Chondrocyte (in vitro differentiated cells): ENCODE results near the gene SERINC4. TPM values are rescaled to one million over a fixed set of nuclear protein-coding genes. Genes with fewer than 3 reads are reported as not detected.

Experiments
- DNase-seq: peaks from one replicate; pipeline ENCODE4 v3.0.0; 2021; ENCODE audit warnings: mixed read lengths, low spot score
- H3K27ac Mint-ChIP-seq: one replicate; pipeline ENCODE4 v1.8.0; 2021; ENCODE audit warnings: mild to moderate bottlenecking, moderate library complexity, mixed read lengths; ENCODE audit not compliant: unreplicated experiment
- H3K27me3 Mint-ChIP-seq: 2 replicates; pipeline ENCODE4 v1.8.0; 2021; ENCODE audit warnings: low read depth, mixed read lengths
- H3K36me3 Mint-ChIP-seq: 2 replicates; pipeline ENCODE4 v1.8.0; 2021; ENCODE audit warnings: low read depth, mixed read lengths
- H3K4me1 Mint-ChIP-seq: 2 replicates; pipeline ENCODE4 v1.8.0; 2021; ENCODE audit warnings: low read depth, mild to moderate bottlenecking, mixed read lengths
- H3K4me3 Mint-ChIP-seq: one replicate; pipeline ENCODE4 v1.8.0; 2021; ENCODE audit warnings: mild to moderate bottlenecking, moderate library complexity, mixed read lengths; ENCODE audit not compliant: unreplicated experiment
- H3K9me3 Mint-ChIP-seq: 2 replicates; pipeline ENCODE4 v1.8.0; 2021; ENCODE audit warnings: low read depth, mixed read lengths
- CTCF ChIP-seq: fragments of 200-600 bp; sonication (generic); IDR thresholded peaks from 2 replicates; pipeline ENCODE4 v1.5.0; 2021; ENCODE audit warnings: antibody characterized with exemption, mild to moderate bottlenecking, moderate library complexity
- total RNA-seq: library from RNA; stranded (reverse); gene quantifications from 3 replicates; pipeline ENCODE4 v1.2.1, GENCODE V29; 2021

Gene SERINC4
- total RNA-seq, 1 donor from 2014 or later, result not detected

DNA sequence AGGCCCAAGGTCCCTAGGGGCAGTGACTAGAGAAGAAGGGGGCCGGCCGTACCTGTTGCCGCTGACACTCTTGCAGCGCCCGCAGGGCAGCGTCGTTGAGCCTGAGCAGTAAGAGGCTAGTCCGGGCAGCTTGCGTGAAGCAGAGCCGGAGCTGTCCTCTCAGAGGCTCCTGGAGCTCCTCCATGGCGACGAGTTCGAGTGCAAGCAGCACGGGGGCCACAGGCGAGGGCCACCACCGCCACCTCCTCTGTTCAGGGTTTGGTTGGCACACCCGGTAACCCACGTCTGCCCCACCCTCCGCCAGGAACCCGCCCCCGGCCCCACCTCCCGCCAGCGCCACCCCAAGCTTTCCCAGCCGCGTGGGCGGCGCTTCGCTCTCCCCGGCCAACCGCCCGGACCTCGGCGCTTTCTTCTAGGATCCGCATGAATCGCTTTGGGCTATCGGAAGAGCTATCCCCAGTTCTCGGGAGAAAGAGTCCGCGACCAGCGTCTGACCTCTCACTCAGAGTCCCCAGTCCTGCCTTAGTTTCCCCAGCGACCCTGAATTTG lies 23.2 kb downstream of the SERINC4 start, which contains the start of gene ELL3:
Gene ELL3, minus strand, starts transcription at position 249 of the 549 bp plus-strand sequence. Its CDS starts 65 bp downstream, at position 184.
- H3K4me3 Mint-ChIP-seq, result peak within 1 kb of the TSS; percentile 84
- no peak for TF ChIP-seq CTCF
- peaks cover 21% of the 10 kb centered on the region for H3K4me1 Mint-ChIP-seq
- no peaks in the 10 kb centered on the region for H3K9me3 Mint-ChIP-seq
- H3K27me3 Mint-ChIP-seq, result no peaks in the 10 kb centered on the region
- peak within 1 kb of the TSS; percentile 94 for H3K27ac Mint-ChIP-seq
- peaks cover 7% of the 10 kb centered on the region for H3K36me3 Mint-ChIP-seq
- no peak for DNase-seq

DNA sequence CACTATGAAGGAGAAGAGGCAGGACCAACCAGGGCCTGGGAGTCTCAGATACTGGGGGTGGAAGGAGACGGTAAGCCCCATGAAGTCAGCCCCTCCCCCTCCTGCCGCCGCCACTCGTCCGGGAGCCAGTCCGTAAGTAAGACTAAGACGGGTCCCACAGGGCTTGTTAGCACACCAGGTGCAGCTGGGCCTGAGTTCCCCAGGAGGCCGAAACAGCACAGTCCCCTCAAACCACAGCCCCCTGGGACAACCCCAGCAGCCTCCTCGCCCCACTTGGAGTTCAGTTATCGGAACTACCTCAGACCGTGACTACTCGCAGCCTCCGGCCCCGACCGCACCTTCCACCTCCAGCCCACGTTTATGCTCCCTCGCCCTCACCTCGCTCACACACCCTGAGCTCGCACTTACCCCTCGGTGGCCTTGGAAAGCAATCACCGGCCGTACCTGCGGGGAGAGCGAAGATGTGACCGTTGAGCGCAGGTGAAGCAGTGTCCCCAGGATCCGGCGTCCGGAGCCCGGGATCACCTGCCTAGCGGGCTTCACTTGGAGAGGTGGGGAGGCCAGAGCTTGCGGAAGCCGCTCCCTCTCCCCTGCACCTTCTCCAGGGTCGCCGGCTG lies 23.8 kb downstream of the SERINC4 start:
- Mint-ChIP-seq H3K9me3 (no peaks in the 10 kb centered on the region), H3K36me3 (peaks cover 10% of the 10 kb centered on the region), H3K27me3 (no peaks in the 10 kb centered on the region), H3K4me1 (peaks cover 22% of the 10 kb centered on the region), H3K27ac (peak overlapping the region; percentile 66), H3K4me3 (peak overlapping the region; percentile 84)
- DNase-seq, result no peak
- TF ChIP-seq CTCF, result no peak

DNA sequence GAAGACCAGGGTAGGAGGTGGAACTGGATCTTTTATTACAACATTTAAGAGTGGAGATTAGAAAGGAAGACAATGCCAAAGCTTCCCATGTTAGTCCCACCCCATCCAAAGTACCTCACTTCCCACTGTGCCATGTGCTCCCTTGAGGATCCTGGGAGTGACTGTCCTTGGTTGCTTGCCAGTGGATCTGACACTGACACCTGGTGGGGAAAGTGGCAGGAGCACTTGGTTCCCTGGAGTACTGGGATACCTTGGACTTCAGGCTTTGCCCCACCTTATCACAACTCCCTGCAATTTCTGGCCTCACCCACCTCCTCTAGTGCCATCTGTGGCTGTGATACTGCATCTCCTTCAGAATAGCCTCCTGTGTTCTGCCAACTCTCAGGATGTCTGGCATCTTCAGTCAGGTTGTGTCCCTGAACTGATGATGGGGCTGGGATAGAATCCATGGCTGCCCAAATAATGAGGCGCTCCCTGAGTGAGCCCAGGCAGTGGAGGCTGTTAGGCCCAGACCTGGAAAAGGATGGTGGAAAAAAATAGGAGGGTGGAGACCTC lies 24.5 kb downstream of the SERINC4 start:
- Mint-ChIP-seq H3K4me1 (peaks cover 22% of the 10 kb centered on the region), H3K27ac (peak overlapping the region; percentile 72), H3K36me3 (peaks cover 15% of the 10 kb centered on the region), H3K4me3 (peak overlapping the region; percentile 84), H3K9me3 (no peaks in the 10 kb centered on the region), H3K27me3 (no peaks in the 10 kb centered on the region)
- DNase-seq, result no peak
- TF ChIP-seq CTCF, result peak; percentile 68

DNA sequence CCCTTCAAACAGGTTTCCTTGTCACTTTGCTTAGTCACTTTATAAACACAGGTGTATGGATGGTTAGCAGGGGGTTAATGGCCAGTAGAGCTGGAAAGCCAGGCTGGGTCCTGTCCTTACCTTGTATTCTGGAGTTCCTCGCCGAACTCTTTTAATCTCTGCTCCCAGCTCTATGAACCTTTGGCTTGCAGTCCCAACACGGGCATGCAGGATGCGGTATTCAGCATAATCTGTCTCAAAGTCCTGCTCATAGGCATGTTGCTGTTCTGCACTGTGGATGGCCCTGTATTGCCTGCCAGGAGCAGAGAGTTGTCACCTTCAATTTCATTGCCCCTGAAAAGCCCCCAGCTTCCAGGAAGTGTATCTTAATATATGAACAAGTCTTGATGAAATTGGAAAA lies 26.0 kb downstream of the SERINC4 start:
- H3K4me3 Mint-ChIP-seq, result no peak overlapping the region
- no peaks in the 10 kb centered on the region for H3K27me3 Mint-ChIP-seq
- peaks cover 22% of the 10 kb centered on the region for H3K4me1 Mint-ChIP-seq
- no peak for DNase-seq
- no peak for TF ChIP-seq CTCF
- H3K9me3 Mint-ChIP-seq, result no peaks in the 10 kb centered on the region
- H3K27ac Mint-ChIP-seq, result no peak overlapping the region
- peaks cover 26% of the 10 kb centered on the region for H3K36me3 Mint-ChIP-seq

- Mint-ChIP-seq H3K9me3 (no peaks in the 10 kb centered on the region), H3K27ac (no peak overlapping the region), H3K36me3 (peaks cover 36% of the 10 kb centered on the region), H3K4me1 (peaks cover 21% of the 10 kb centered on the region), H3K4me3 (no peak overlapping the region), H3K27me3 (no peaks in the 10 kb centered on the region)
- no peak for DNase-seq
- TF ChIP-seq CTCF, result no peak
Measured at GRCh38 chr15:43772624-43773023, 27.4 kb downstream of the SERINC4 start.
